IMR-90 (cell line): ENCODE results near the gene EDDM13.

Experiments
- CEBPB ChIP-seq: IDR thresholded peaks from 2 replicates; pipeline ENCODE4 v1.6.1; 2012; ENCODE audit warnings: low read depth, low read length, improper control_type of control experiment
- NFE2L2 ChIP-seq: fragments of 150-350 bp; IDR thresholded peaks from 2 replicates; pipeline ENCODE4 v1.6.1; 2016; ENCODE audit warnings: low read depth, mild to moderate bottlenecking, low read length
- POLR2A ChIP-seq: IDR thresholded peaks from 2 replicates; pipeline ENCODE4 v1.6.1; 2012; ENCODE audit warnings: mild to moderate bottlenecking, low read depth, low read length
- RAD21 ChIP-seq: IDR thresholded peaks from 2 replicates; pipeline ENCODE4 v1.6.1; 2012; ENCODE audit warnings: low read length, improper control_type of control experiment
- RFX5 ChIP-seq: IDR thresholded peaks from 2 replicates; pipeline ENCODE4 v1.8.0; 2012; ENCODE audit warnings: low read depth, mild to moderate bottlenecking, low read length, moderate library complexity
- USF2 ChIP-seq: fragments of 150-350 bp; IDR thresholded peaks from 2 replicates; pipeline ENCODE4 v1.6.1; 2017; ENCODE audit warnings: mild to moderate bottlenecking, antibody characterized with exemption, low read length, low read depth
- TF ChIP-seq, protein P1 (sequence below): conservative IDR thresholded peaks from 2 replicates; pipeline ENCODE4 v1.5.1; 2012; ENCODE audit warnings: mild to moderate bottlenecking, low read depth, low read length, improper control_type of control experiment
- TF ChIP-seq, protein P2 (sequence below): fragments of 150-350 bp; IDR thresholded peaks from 2 replicates; pipeline ENCODE4 v1.6.1; 2016; ENCODE audit warnings: low read depth, mild to moderate bottlenecking, low read length, moderate library complexity, borderline replicate concordance

GRCh38 chr19:56306016-56306415, 33.5 kb downstream of the EDDM13 start:
- TF ChIP-seq NFE2L2 (no peak), USF2 (no peak), RFX5 (no peak), CEBPB (no peak), POLR2A (no peak), RAD21 (no peak)
- TF ChIP-seq, protein P1, sequence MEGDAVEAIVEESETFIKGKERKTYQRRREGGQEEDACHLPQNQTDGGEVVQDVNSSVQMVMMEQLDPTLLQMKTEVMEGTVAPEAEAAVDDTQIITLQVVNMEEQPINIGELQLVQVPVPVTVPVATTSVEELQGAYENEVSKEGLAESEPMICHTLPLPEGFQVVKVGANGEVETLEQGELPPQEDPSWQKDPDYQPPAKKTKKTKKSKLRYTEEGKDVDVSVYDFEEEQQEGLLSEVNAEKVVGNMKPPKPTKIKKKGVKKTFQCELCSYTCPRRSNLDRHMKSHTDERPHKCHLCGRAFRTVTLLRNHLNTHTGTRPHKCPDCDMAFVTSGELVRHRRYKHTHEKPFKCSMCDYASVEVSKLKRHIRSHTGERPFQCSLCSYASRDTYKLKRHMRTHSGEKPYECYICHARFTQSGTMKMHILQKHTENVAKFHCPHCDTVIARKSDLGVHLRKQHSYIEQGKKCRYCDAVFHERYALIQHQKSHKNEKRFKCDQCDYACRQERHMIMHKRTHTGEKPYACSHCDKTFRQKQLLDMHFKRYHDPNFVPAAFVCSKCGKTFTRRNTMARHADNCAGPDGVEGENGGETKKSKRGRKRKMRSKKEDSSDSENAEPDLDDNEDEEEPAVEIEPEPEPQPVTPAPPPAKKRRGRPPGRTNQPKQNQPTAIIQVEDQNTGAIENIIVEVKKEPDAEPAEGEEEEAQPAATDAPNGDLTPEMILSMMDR: no peak
- TF ChIP-seq, protein P2, sequence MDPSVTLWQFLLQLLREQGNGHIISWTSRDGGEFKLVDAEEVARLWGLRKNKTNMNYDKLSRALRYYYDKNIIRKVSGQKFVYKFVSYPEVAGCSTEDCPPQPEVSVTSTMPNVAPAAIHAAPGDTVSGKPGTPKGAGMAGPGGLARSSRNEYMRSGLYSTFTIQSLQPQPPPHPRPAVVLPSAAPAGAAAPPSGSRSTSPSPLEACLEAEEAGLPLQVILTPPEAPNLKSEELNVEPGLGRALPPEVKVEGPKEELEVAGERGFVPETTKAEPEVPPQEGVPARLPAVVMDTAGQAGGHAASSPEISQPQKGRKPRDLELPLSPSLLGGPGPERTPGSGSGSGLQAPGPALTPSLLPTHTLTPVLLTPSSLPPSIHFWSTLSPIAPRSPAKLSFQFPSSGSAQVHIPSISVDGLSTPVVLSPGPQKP: no peak
